ENCODE measurements around the gene VSIG8. TPM values are rescaled to one million over a fixed set of nuclear protein-coding genes. Genes with fewer than 3 reads are reported as not detected.
A peak's percentile ranks its signal among the peaks of the same experiment; 100 is the strongest.

The VSIG8 gene
- total and polyA plus RNA-seq, 9 of the 15 experiments (the other 6 are each of a cell fraction or from before 2014, with no cell fraction given): not detected

- H3K4me3 ChIP-seq: no peak overlapping the region
- DNase-seq (ENCODE audit: extremely low read depth in 1 of 4, low spot score in 3 of 4) (peak in 2 of 4 experiments; percentile 58 to 62), FAIRE-seq (peak; percentile 76), ATAC-seq (no peak)
- no peaks in the 10 kb centered on the region for H4K20me1 ChIP-seq (replicated peaks; ENCODE audit: control insufficient read depth, insufficient read depth, low read length)
- no peak overlapping the region for H3K27ac ChIP-seq (ENCODE audit: extremely low read depth, low read depth, low read length)
- ChIA-PET POLR2A (interaction anchor here (0.6 to 0.7 kb wide), 2 partner anchors 23 to 81 kb away, joined by 3 read pairs; no protein-coding TSS in a partner anchor), CTCF (ENCODE audit: low intra/inter-chr PET ratio) (no interaction called here)
- H3K79me2 ChIP-seq (ENCODE audit: control insufficient read depth, insufficient read depth, low read length): no peaks in the 10 kb centered on the region
- no peaks in the 10 kb centered on the region for H3K36me3 ChIP-seq (ENCODE audit: control insufficient read depth, insufficient read depth, low read length)
- no TSS peak for BruUV-seq (replicated peaks)
- 0 out of 2 replicates have a peak overlapping the region, but pooled peaks have one; percentile 27 for H3K4me2 ChIP-seq (ENCODE audit: insufficient read depth, low read length)
- 5% methylated on average over 3 of the region's 3 CpGs for WGBS (ENCODE audit: insufficient coverage, low coverage, missing lambda C conversion rate)
- no peaks in the 10 kb centered on the region for H3K9me1 ChIP-seq (ENCODE audit: control insufficient read depth, insufficient read depth, low read length)
- H2AFZ ChIP-seq (ENCODE audit: low read depth, low read length): no peak overlapping the region
- H3K9me3 ChIP-seq (replicated peaks; ENCODE audit: control insufficient read depth, insufficient read depth, low read depth, low read length): no peaks in the 10 kb centered on the region
- in situ Hi-C loops (cut with MboI) (no loop called here), intact Hi-C loops (cut with micrococcal nuclease) (no loop called here)
- H3K9ac ChIP-seq (ENCODE audit: insufficient read depth in 1 of 2, low read depth in 2 of 2, low read length in 2 of 2): no peak overlapping the region
- peaks cover 18 to 33% of the 10 kb centered on the region in 2 experiments for H3K4me1 ChIP-seq (replicated peaks in 1 of 2; ENCODE audit: control insufficient read depth in 2 of 2, insufficient read depth in 2 of 2, low read length in 2 of 2)
- 0 out of 5 replicates have a peak, but pooled peaks cover 0 to 4% of the 10 kb centered on the region in 2 experiments for H3K27me3 ChIP-seq (ENCODE audit: control insufficient read depth in 2 of 2, insufficient read depth in 2 of 2, low read length in 2 of 2)
- TF ChIP-seq JUND (IDR thresholded peaks at IDR 0.05; ENCODE audit: borderline replicate concordance, low read depth, low read length) (peak; percentile 37; the same call in 1 of the 2 replicates), JUND (tag; IDR thresholded peaks at IDR 0.05; ENCODE audit: borderline replicate concordance, low read depth, low read length) (no peak), ATF3 (IDR thresholded peaks at IDR 0.05) (0 out of 2 replicates have a peak, but pooled peaks have one; percentile 26), ATF3 (CRISPR knock-in tag; conservative IDR thresholded peaks at IDR 0.05) (no peak), CSDE1 (IDR thresholded peaks at IDR 0.05) (no peak), ZNF316 (IDR thresholded peaks at IDR 0.05) (peak; percentile 42; the same call in 1 of the 2 replicates), ZNF740 (CRISPR knock-in tag; IDR thresholded peaks at IDR 0.05) (no peak), ZNF740 (tag; IDR thresholded peaks at IDR 0.05) (no peak), C11orf30 (IDR thresholded peaks at IDR 0.05; ENCODE audit: low read depth) (peak; percentile 40; the same call in 1 of the 2 replicates), PRDM10 (IDR thresholded peaks at IDR 0.05; ENCODE audit: partially characterized antibody) (peak; percentile 14), ARID1B (IDR thresholded peaks at IDR 0.05) (0 out of 2 replicates have a peak, but pooled peaks have one; percentile 17), HMGN3 (IDR thresholded peaks at IDR 0.05; ENCODE audit: borderline replicate concordance, extremely low read depth, insufficient read length, low read depth, low read length) (no peak), TSC22D4 (tag; IDR thresholded peaks at IDR 0.05) (no peak), TEAD4 (IDR thresholded peaks at IDR 0.05; ENCODE audit: low read length) (peak; percentile 11; the same call in 1 of the 2 replicates), TEAD4 (CRISPR knock-in tag; IDR thresholded peaks at IDR 0.05; ENCODE audit: borderline replicate concordance) (no peak), MEF2A (IDR thresholded peaks at IDR 0.05; ENCODE audit: control insufficient read depth, low read depth, low read length) (peak; percentile 45; the same call in 1 of the 2 replicates), ZBTB7A (IDR thresholded peaks at IDR 0.05; ENCODE audit: borderline replicate concordance, control insufficient read depth, low read depth, low read length) (0 out of 2 replicates have a peak, but pooled peaks have one; percentile 29), CBFA2T2 (conservative IDR thresholded peaks at IDR 0.05) (peak; percentile 69), CBFA2T3 (IDR thresholded peaks at IDR 0.05) (peak; percentile 81)
Observed at GRCh38 chr1:159896546-159896930, 34.1 kb upstream of the VSIG8 start.

All from K562 (cell line).